HG02973 (cell line): Measurements from ENCODE around the gene MME.
A peak's percentile ranks its signal among the peaks of the same experiment; 100 is the strongest.

Source experiments
- ATAC-seq: cut with Tn5 transposase; IDR thresholded peaks from one replicate; pipeline ENCODE4 v1.9.1; 2021; ENCODE audit warnings: moderate library complexity; ENCODE audit not compliant: unreplicated experiment

The MME gene

DNA sequence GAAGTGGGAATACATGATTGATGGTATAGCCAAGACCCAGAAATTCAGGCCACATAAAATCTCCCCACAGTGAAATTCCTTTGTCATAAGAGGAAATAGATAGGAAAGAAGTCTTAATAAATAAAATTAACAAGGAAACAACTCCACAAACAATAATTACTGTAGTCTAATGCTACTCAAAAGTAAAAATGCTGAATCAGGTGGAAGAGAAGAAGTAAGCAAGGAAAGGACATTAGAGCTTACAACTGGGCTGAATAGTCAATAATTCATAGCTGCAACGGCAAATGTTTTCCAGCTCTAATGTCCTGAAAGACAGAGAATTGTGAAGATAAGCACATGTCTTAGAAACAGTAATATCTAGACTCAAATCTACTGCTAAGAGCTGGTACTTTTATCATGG is 149.0 kb downstream of the MME start:
- no peak for ATAC-seq

DNA sequence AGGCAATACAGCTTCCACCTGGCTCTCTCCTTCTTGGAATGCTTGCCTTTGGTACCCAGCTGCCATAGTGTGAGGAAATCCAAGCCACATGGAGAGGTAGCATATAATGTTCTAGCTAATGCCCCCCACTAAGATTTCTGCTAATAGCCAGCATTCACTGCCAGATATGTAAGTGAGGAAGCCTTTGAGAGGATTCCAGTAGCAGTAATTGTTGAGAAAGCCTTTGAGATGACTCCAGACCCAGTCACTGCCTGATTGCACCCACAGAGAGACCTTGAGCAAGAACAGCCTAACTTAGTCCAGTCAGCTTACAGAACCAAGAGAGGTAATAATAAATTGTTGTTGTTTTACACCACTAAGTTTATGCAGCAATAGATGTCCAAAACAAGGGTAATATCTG is 150.3 kb downstream of the MME start:
- no peak for ATAC-seq

DNA sequence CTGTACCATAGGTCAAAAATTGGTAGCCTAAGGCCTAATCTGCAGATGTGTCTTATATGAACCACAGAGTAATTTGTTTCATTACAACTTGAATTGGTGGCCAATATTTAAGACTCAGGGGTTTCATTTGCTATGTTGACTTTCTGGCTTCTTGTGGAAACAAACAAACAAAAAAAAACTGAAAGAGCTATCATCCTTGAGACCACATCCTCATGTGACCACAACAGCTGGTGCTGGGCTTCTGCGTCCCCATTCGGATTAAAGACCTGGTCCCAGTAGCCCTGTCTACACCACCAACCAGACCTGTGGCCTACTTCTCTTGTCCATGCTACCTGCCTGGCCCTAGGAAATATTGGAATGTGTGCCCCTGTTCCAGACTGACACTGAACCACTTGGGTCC is 151.7 kb downstream of the MME start:
- peak; percentile 73 for ATAC-seq

DNA sequence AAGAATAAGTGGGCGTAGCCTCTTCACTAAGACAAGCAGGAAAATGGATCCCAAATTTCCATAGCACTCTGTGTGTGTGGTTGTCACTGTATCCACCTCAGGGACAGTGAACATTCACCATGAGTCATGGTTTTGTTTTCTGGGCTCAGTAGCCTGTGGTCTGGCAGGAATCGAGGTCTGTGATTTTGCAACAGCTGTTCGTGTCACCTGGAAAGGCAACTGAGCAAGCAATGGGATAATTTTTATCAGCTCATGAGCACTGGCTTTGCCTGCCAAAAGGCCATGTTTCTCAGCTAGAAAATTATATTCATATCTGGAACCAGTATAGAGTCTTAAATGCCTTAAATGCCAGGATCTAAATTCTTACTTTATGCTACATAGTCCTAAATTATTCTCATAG is 152.5 kb downstream of the MME start:
- ATAC-seq: no peak

DNA sequence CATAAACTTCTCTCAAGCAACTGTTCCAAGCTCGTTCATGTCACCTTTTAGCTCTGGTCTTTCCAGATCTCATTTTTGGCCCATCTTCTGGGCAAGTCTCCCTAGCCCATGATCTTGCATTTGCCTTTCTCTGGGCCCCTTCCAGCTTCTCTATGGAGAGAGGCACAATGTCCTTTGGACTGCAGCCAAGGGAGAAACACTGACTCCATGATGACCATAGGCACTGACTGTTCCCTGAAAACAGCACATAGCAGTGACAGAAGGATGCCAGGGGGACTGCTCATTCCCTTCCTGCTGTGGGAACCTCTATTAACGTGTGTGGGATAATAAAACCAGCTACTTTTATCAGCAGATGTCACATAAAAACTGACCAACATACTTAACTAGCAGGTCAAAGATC is 153.1 kb downstream of the MME start:
- ATAC-seq: no peak
